Endothelial cell (in vitro differentiated cells): ENCODE measurements around the gene RFNG. TPM values are rescaled to one million over a fixed set of nuclear protein-coding genes. Genes with fewer than 3 reads are reported as not detected.
A peak's percentile ranks its signal among the peaks of the same experiment; 100 is the strongest.

Experiments used
- DNase-seq: peaks from one replicate; pipeline ENCODE4 v3.0.0; 2021; ENCODE audit warnings: low spot score
- H3K27ac Mint-ChIP-seq: one replicate; pipeline ENCODE4 v1.8.0; 2021; ENCODE audit warnings: mixed read lengths, inconsistent platforms; ENCODE audit not compliant: unreplicated experiment
- H3K27me3 Mint-ChIP-seq: one replicate; pipeline ENCODE4 v1.8.0; 2021; ENCODE audit warnings: mild to moderate bottlenecking, moderate library complexity, mixed read lengths, inconsistent platforms; ENCODE audit not compliant: unreplicated experiment
- H3K36me3 Mint-ChIP-seq: one replicate; pipeline ENCODE4 v1.8.0; 2021; ENCODE audit warnings: mild to moderate bottlenecking, low read depth, mixed read lengths, inconsistent platforms; ENCODE audit not compliant: unreplicated experiment
- H3K4me1 Mint-ChIP-seq: one replicate; pipeline ENCODE4 v1.8.0; 2021; ENCODE audit warnings: mild to moderate bottlenecking, mixed read lengths, inconsistent platforms; ENCODE audit not compliant: unreplicated experiment
- H3K4me3 Mint-ChIP-seq: one replicate; pipeline ENCODE4 v1.8.0; 2021; ENCODE audit warnings: mild to moderate bottlenecking, mixed read lengths, inconsistent platforms; ENCODE audit not compliant: unreplicated experiment
- H3K9me3 Mint-ChIP-seq: one replicate; pipeline ENCODE4 v1.8.0; 2021; ENCODE audit warnings: mixed read lengths, inconsistent platforms; ENCODE audit not compliant: unreplicated experiment
- CTCF ChIP-seq: fragments of 200-600 bp; sonication (generic); IDR thresholded peaks from one replicate; pipeline ENCODE4 v1.5.0; 2021; ENCODE audit warnings: antibody characterized with exemption; ENCODE audit not compliant: unreplicated experiment
- total RNA-seq: library from RNA; stranded (reverse); fragmentation: NEBNext Ultra II Directional; extraction: Animal tissue kit (Norgen Biotek cat#: 25700); gene quantifications from one replicate; pipeline ENCODE4 v1.2.1, GENCODE V29; 2021; ENCODE audit not compliant: unreplicated experiment

The RFNG gene
- total RNA-seq, 1 donor from 2014 or later, result 19.7 TPM

- Mint-ChIP-seq H3K36me3 (peaks cover 6% of the 10 kb centered on the region), H3K4me3 (peak overlapping the region; percentile 89), H3K27ac (no peak overlapping the region), H3K27me3 (peaks cover 22% of the 10 kb centered on the region), H3K9me3 (no peaks in the 10 kb centered on the region), H3K4me1 (peaks cover 11% of the 10 kb centered on the region)
- no peak for DNase-seq
- TF ChIP-seq CTCF, result no peak
These were observed 13.8 kb downstream of the RFNG start for GRCh38 chr17:82037889-82038195.

DNA sequence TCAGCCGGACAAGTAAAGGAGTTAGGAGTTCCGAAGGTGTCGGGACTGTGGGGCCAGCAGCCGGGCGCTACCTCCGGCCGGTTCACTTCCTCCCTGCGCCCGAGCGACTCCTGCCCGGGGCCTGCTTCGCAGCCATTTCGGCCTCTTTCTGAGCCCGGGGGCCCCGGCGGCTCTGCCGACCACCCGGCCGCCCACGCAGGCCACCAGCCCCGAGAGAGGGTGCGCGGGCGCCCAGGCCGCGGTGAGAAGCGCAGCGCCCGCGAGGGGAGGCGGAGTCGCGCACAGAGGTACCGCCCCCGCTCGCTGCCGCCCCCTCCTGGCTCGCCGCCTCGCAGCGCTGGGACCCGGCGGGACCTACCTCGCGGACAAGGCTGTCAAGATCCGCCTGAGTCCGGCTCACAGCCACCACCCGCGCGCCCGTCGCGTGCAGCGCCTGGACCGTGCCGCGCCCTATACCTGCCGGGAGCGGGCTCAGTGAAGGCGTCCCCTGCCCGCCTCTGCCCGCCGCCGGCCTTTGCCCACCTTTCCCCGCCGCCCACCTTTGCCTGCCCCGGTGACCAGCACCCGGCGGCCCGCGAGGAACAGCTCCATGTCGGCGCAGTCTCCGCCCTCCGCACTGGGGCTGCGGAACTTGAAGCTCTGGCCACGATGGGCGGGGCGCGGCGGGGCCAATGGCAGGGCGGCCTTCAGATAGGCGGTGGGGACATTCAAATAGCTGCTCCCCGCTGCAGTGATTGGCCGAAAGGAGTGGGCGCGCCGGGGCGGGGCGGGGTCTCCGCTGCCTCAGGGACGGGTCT is 14.3 kb downstream of the RFNG start, which contains the start of gene DCXR:
Gene DCXR, minus strand, starts transcription at position 606 of the 797 bp plus-strand sequence. Its CDS starts 15 bp downstream, at position 591.
- peak; percentile 96 for DNase-seq
- peaks cover 11% of the 10 kb centered on the region for H3K4me1 Mint-ChIP-seq
- H3K27ac Mint-ChIP-seq, result no peak within 1 kb of the TSS
- peaks cover 20% of the 10 kb centered on the region for H3K27me3 Mint-ChIP-seq
- H3K4me3 Mint-ChIP-seq, result peak within 1 kb of the TSS; percentile 89
- no peaks in the 10 kb centered on the region for H3K9me3 Mint-ChIP-seq
- peak; percentile 75 for TF ChIP-seq CTCF
- H3K36me3 Mint-ChIP-seq, result peaks cover 6% of the 10 kb centered on the region

- Mint-ChIP-seq H3K4me1 (peaks cover 11% of the 10 kb centered on the region), H3K4me3 (no peak overlapping the region), H3K9me3 (no peaks in the 10 kb centered on the region), H3K27ac (no peak overlapping the region), H3K36me3 (peaks cover 6% of the 10 kb centered on the region), H3K27me3 (peaks cover 18% of the 10 kb centered on the region)
- TF ChIP-seq CTCF, result no peak
- no peak for DNase-seq
These were observed 14.9 kb downstream of the RFNG start for GRCh38 chr17:82036634-82037091.

DNA sequence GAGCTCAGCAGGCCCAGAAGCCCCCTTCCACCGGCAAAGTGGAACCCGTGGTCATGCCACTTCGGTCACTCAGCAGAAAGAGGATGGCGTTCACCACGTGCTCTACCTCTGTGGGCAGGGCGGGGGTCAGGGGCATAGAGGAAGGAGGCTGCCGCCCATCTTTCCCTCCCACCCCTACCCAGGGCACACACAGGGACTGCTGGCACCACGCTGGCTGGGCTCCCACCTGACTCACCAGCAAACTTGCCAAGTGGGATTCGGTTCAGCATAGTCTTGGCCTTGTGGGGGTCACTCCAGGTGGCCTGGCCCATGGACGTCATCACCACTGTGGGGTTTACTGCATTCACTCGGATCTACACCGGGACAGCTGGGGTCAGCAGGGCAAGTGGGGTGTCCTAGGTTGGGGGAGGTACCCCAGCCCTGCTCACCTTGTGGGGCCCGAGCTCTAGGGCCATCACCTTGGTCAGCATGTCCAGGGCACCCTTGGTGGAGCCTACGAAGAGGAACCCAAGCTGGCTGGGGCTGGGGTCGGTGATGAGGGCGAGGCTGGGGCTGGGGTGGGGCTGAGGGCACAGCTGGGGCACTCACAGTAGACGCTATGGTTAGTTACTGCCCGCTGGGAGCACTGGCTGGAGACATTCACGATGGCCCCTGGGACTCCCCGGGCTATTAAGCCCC is 15.5 kb downstream of the RFNG start:
- H3K27ac Mint-ChIP-seq, result no peak overlapping the region

More for the DNA sequence above, 15.5 kb downstream of the RFNG start:
- Mint-ChIP-seq H3K4me1 (peaks cover 11% of the 10 kb centered on the region), H3K27me3 (peaks cover 15% of the 10 kb centered on the region), H3K4me3 (no peak overlapping the region), H3K9me3 (no peaks in the 10 kb centered on the region), H3K36me3 (peaks cover 6% of the 10 kb centered on the region)
- DNase-seq, result no peak
- TF ChIP-seq CTCF, result no peak
